OCI-LY7 (cell line): ENCODE data around the gene ABCA10. TPM values are rescaled to one million over a fixed set of nuclear protein-coding genes. Genes with fewer than 3 reads are reported as not detected.

ENCODE experiments used
- BruUV-seq: library from RNA; stranded (reverse); fragments of 400-500 nt; replicated peaks from 2 replicates; lab custom pipeline; 2021; lab: Mats Ljungman, UMichigan
- CTCF ChIA-PET: fragments of 300-600 bp; sonication (Branson Sonifier 250); formaldehyde crosslinking; loops from one replicate; lab custom pipeline; 2022; ENCODE audit warnings: antibody characterized with exemption; ENCODE audit not compliant: unreplicated experiment; lab: Charles Lee
- POLR2A ChIA-PET: fragments of 300-600 bp; sonication (Branson Sonifier 250); formaldehyde crosslinking; loops from one replicate; lab custom pipeline; 2022; ENCODE audit warnings: antibody characterized with exemption; lab: Charles Lee
- DNase-seq: peaks from one replicate; pipeline ENCODE4 v3.0.0-alpha.2; 2015; ENCODE audit warnings: low spot score
- H2AFZ ChIP-seq: fragments of 200-600 bp; sonication (generic), shearing (Covaris generic); 2 replicates; pipeline ENCODE4 v1.6.1; 2014; ENCODE audit warnings: mild to moderate bottlenecking, antibody characterized with exemption, low read length, moderate library complexity
- H3K27ac ChIP-seq: fragments of 200-600 bp; sonication (generic); 2 replicates; pipeline ENCODE4 v1.5.1; 2014; ENCODE audit warnings: mixed run types, low read depth, mild to moderate bottlenecking, moderate library complexity, low read length, inconsistent platforms; ENCODE audit not compliant: poor library complexity, severe bottlenecking
- H3K36me3 ChIP-seq: fragments of 200-600 bp; sonication (generic); 2 replicates; pipeline ENCODE4 v1.6.1; 2014; ENCODE audit warnings: mild to moderate bottlenecking, antibody characterized with exemption, low read length, moderate library complexity, mixed read lengths; ENCODE audit not compliant: insufficient read depth
- H3K4me1 ChIP-seq: fragments of 200-600 bp; sonication (generic); 2 replicates; pipeline ENCODE4 v1.5.1; 2014; ENCODE audit warnings: mild to moderate bottlenecking, low read length; ENCODE audit not compliant: insufficient read depth, poor library complexity, severe bottlenecking
- H3K4me2 ChIP-seq: fragments of 200-600 bp; sonication (generic); 2 replicates; pipeline ENCODE4 v1.6.1; 2014; ENCODE audit warnings: mild to moderate bottlenecking, low read length
- H3K4me3 ChIP-seq: fragments of 200-600 bp; sonication (generic); 2 replicates; pipeline ENCODE4 v1.5.1; 2014; ENCODE audit warnings: mild to moderate bottlenecking, low read depth, low read length; ENCODE audit not compliant: poor library complexity, severe bottlenecking
- H3K79me2 ChIP-seq: fragments of 200-600 bp; sonication (generic); 2 replicates; pipeline ENCODE4 v1.6.1; 2016; ENCODE audit warnings: low read depth, mild to moderate bottlenecking, low read length, moderate library complexity, mixed read lengths; ENCODE audit not compliant: insufficient read depth
- H3K9me2 ChIP-seq: fragments of 200-600 bp; sonication (generic); 2 replicates; pipeline ENCODE4 v1.6.1; 2016; ENCODE audit warnings: mild to moderate bottlenecking, low read length, mixed read lengths; ENCODE audit not compliant: insufficient read depth
- H3K9me3 ChIP-seq: fragments of 200-600 bp; sonication (generic); 2 replicates; pipeline ENCODE4 v1.6.1; 2014; ENCODE audit warnings: mild to moderate bottlenecking, mixed run types, low read length, mixed read lengths
- H4K20me1 ChIP-seq: fragments of 200-600 bp; sonication (generic); 2 replicates; pipeline ENCODE4 v1.6.1; 2014; ENCODE audit warnings: mild to moderate bottlenecking, antibody characterized with exemption, low read length, moderate library complexity, mixed read lengths; ENCODE audit not compliant: insufficient read depth
- EZH2phosphoT487 ChIP-seq: fragments of 200-600 bp; sonication (generic); IDR thresholded peaks from 2 replicates; pipeline ENCODE4 v1.6.1; 2018; ENCODE audit warnings: low read depth, borderline replicate concordance, mild to moderate bottlenecking, mixed run types, antibody characterized with exemption, low read length, moderate library complexity, mixed read lengths
- intact Hi-C: fragments of 100-400 bp; cut with micrococcal nuclease; formaldehyde crosslinking; loops from one replicate; pipeline ENCODE4 v1.10.0; 2022; ENCODE audit not compliant: unreplicated experiment
- microRNA-seq: library from miRNA; unstranded; fragments of <30 nt; microRNA quantifications from one replicate; pipeline ENCODE4 v1.2.0, GENCODE V29; 2022; ENCODE audit warnings: borderline replicate concordance
- small RNA-seq: library from RNA; depleted of rRNA; stranded (forward); fragments of <200 nt; gene quantifications from one replicate; pipeline ENCODE3, GENCODE V24; 2014
- total RNA-seq, 2 experiments: library from RNA; depleted of rRNA in 1 of 2; stranded (reverse); fragments of >200 nt in 1 of 2; shearing (Covaris generic) in 1 of 2; gene quantifications; 2 replicates each; pipeline ENCODE4 v1.2.3, GENCODE V29; 2014 to 2022
- TF ChIP-seq, protein P1 (sequence below): fragments of 200-600 bp; sonication (generic); conservative IDR thresholded peaks from 2 replicates; pipeline ENCODE4 v1.5.1; 2014; ENCODE audit warnings: mild to moderate bottlenecking, antibody characterized with exemption, low read length, moderate library complexity, mixed read lengths

The ABCA10 gene
- total RNA-seq, 2 experiments from 2014 or later: 0.13 TPM; not detected in 1

- no TSS peak for BruUV-seq
- intact Hi-C loops: no loop called here
- DNase-seq: no peak
- TF ChIP-seq EZH2phosphoT487: no peak
- TF ChIP-seq, protein P1, sequence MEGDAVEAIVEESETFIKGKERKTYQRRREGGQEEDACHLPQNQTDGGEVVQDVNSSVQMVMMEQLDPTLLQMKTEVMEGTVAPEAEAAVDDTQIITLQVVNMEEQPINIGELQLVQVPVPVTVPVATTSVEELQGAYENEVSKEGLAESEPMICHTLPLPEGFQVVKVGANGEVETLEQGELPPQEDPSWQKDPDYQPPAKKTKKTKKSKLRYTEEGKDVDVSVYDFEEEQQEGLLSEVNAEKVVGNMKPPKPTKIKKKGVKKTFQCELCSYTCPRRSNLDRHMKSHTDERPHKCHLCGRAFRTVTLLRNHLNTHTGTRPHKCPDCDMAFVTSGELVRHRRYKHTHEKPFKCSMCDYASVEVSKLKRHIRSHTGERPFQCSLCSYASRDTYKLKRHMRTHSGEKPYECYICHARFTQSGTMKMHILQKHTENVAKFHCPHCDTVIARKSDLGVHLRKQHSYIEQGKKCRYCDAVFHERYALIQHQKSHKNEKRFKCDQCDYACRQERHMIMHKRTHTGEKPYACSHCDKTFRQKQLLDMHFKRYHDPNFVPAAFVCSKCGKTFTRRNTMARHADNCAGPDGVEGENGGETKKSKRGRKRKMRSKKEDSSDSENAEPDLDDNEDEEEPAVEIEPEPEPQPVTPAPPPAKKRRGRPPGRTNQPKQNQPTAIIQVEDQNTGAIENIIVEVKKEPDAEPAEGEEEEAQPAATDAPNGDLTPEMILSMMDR: no peak
- Histone ChIP-seq H4K20me1 (no peaks in the 10 kb centered on the region), H3K36me3 (no peaks in the 10 kb centered on the region), H3K9me2 (no peaks in the 10 kb centered on the region), H3K9me3 (no peaks in the 10 kb centered on the region), H3K27ac (no peak overlapping the region), H3K4me3 (no peak overlapping the region), H3K4me2 (no peak overlapping the region), H3K79me2 (no peaks in the 10 kb centered on the region), H2AFZ (peak overlapping the region; percentile 5; the same call in 1 of the 2 replicates), H3K4me1 (peaks cover 22% of the 10 kb centered on the region)
- CTCF ChIA-PET: no interaction called here
- POLR2A ChIA-PET: interaction anchor here (0.7 to 1.5 kb wide), 4 partner anchors 12 to 139 kb away, joined by 3 to 10 read pairs (median 4); no protein-coding TSS in a partner anchor
Measured at GRCh38 chr17:69098625-69099024, 130.0 kb downstream of the ABCA10 start.

Small RNA genes lying within 50 kb of the gene (microRNA-seq; reads per million reads assigned to microRNA genes)
- gene MIR4524A (not detected), gene MIR4524B (not detected)

Small RNA genes lying within 50 kb of the gene (small RNA-seq; reads per million reads assigned to genes)
- not detected for gene MIR4524B

Other genes starting within 250 kb of the ABCA10 start
- 0.47 and 0.88 TPM in 2 replicates for gene ABCA9, start 167.9 kb downstream of the ABCA10 start, total RNA-seq (2014; rRNA removed; shearing (Covaris generic))
- gene ABCA9, start 167.9 kb downstream of the ABCA10 start, total RNA-seq (2022): 0.06 TPM in 1 of 2 replicates, not detected in the other
- 23.1 and 26.5 TPM in 2 replicates for gene ABCA6, start 86.9 kb downstream of the ABCA10 start, total RNA-seq (2014; rRNA removed; shearing (Covaris generic))
- 5.2 and 7.3 TPM in 2 replicates for gene ABCA6, start 86.9 kb downstream of the ABCA10 start, total RNA-seq (2022)
- gene ABCA5, start 98.3 kb upstream of the ABCA10 start, total RNA-seq (2014; rRNA removed; shearing (Covaris generic)): 14.7 and 15.1 TPM in 2 replicates
- 25.3 and 26.1 TPM in 2 replicates for gene ABCA5, start 98.3 kb upstream of the ABCA10 start, total RNA-seq (2022)
- 8.4 and 10.3 TPM in 2 replicates for gene MAP2K6, start 185.9 kb upstream of the ABCA10 start, total RNA-seq (2014; rRNA removed; shearing (Covaris generic))
- gene MAP2K6, start 185.9 kb upstream of the ABCA10 start, total RNA-seq (2022): 25.2 and 27.6 TPM in 2 replicates